PC-3 (cell line): ENCODE data around the gene NOP14. TPM values are rescaled to one million over a fixed set of nuclear protein-coding genes. Genes with fewer than 3 reads are reported as not detected.

Source experiments
- ATAC-seq: fragments of 200-7000 bp; cut with Tn5 transposase; 2 replicates; pipeline ENCODE4 v1.9.1; 2020; ENCODE audit warnings: mild to moderate bottlenecking, moderate library complexity
- BruUV-seq: library from RNA; stranded (reverse); fragments of 400-500 nt; replicated peaks from 2 replicates; lab custom pipeline; 2021; lab: Mats Ljungman, UMichigan
- CTCF ChIA-PET: fragments of 300-600 bp; sonication (Branson Sonifier 250); formaldehyde crosslinking; loops from one replicate; lab custom pipeline; 2022; ENCODE audit warnings: antibody characterized with exemption; lab: Charles Lee
- POLR2A ChIA-PET: fragments of 300-600 bp; sonication (Branson Sonifier 250); formaldehyde crosslinking; loops from one replicate; lab custom pipeline; 2022; ENCODE audit warnings: antibody characterized with exemption; ENCODE audit not compliant: unreplicated experiment; lab: Charles Lee
- DNase-seq: peaks from one replicate; pipeline ENCODE4 v3.0.0-alpha.2; 2015
- H2AFZ ChIP-seq: fragments of 300-600 bp; sonication (generic); 2 replicates; pipeline ENCODE4 v1.6.0; 2016; ENCODE audit warnings: antibody characterized with exemption, low read length
- H3F3A ChIP-seq: fragments of 300-600 bp; sonication (generic); one replicate; pipeline ENCODE4 v1.6.0; 2017; ENCODE audit warnings: antibody characterized with exemption, low read length, control low read depth, mild to moderate bottlenecking; ENCODE audit not compliant: unreplicated experiment
- H3K27ac ChIP-seq: fragments of 300-600 bp; sonication (generic); 2 replicates; pipeline ENCODE4 v1.5.1; 2016; ENCODE audit warnings: mild to moderate bottlenecking, low read length
- H3K27me3 ChIP-seq: fragments of 300-600 bp; sonication (generic); 2 replicates; pipeline ENCODE4 v1.6.1; 2016; ENCODE audit warnings: low read length, mixed read lengths
- H3K36me3 ChIP-seq: fragments of 300-600 bp; sonication (generic); 2 replicates; pipeline ENCODE4 v1.6.1; 2016; ENCODE audit warnings: low read depth, mixed run types, low read length, mixed read lengths
- H3K4me1 ChIP-seq: fragments of 300-600 bp; sonication (generic); 2 replicates; pipeline ENCODE4 v1.5.1; 2016; ENCODE audit warnings: low read length; ENCODE audit not compliant: insufficient read depth
- H3K4me2 ChIP-seq: fragments of 300-600 bp; sonication (generic); 2 replicates; pipeline ENCODE4 v1.6.0; 2016; ENCODE audit warnings: low read length
- H3K4me3 ChIP-seq: fragments of 300-600 bp; sonication (generic); 2 replicates; pipeline ENCODE4 v1.5.1; 2016; ENCODE audit warnings: mild to moderate bottlenecking, low read length, mixed read lengths
- H3K79me2 ChIP-seq: fragments of 300-600 bp; sonication (generic); 2 replicates; pipeline ENCODE4 v1.6.1; 2017; ENCODE audit warnings: low read length, mixed read lengths
- H3K9ac ChIP-seq: fragments of 300-600 bp; sonication (generic); 2 replicates; pipeline ENCODE4 v1.6.0; 2016; ENCODE audit warnings: mild to moderate bottlenecking, low read length
- H3K9me2 ChIP-seq: fragments of 300-600 bp; sonication (generic); replicated peaks from 2 replicates; pipeline ENCODE4 v1.6.1; 2016; ENCODE audit warnings: mixed run types, low read length, mixed read lengths
- H3K9me3 ChIP-seq: fragments of 300-600 bp; sonication (generic); 2 replicates; pipeline ENCODE4 v1.6.1; 2016; ENCODE audit warnings: low read length, mixed read lengths
- H4K20me1 ChIP-seq: fragments of 300-600 bp; sonication (generic); 2 replicates; pipeline ENCODE4 v1.6.1; 2016; ENCODE audit warnings: low read length, mixed read lengths
- EZH2 ChIP-seq: fragments of 300-600 bp; sonication (generic); IDR thresholded peaks from one replicate; pipeline ENCODE4 v1.6.1; 2017; ENCODE audit warnings: antibody characterized with exemption, mild to moderate bottlenecking, low read length; ENCODE audit not compliant: unreplicated experiment
- EZH2phosphoT487 ChIP-seq: fragments of 300-600 bp; sonication (generic); IDR thresholded peaks from 2 replicates; pipeline ENCODE4 v1.6.1; 2018; ENCODE audit warnings: mild to moderate bottlenecking, antibody characterized with exemption, low read length, borderline replicate concordance
- intact Hi-C: fragments of 100-400 bp; cut with micrococcal nuclease; formaldehyde crosslinking; loops from 2 replicates; pipeline ENCODE4 v1.9.0; 2023
- total RNA-seq: library from RNA; depleted of rRNA; stranded (reverse); fragments of >200 nt; gene quantifications from 2 replicates; pipeline ENCODE4 v1.2.3, GENCODE V29; 2014
- TF ChIP-seq, protein P1 (sequence below): fragments of 300-600 bp; sonication (generic); conservative IDR thresholded peaks from 2 replicates; pipeline ENCODE4 v1.5.1; 2017; ENCODE audit warnings: antibody characterized with exemption, low read depth, mild to moderate bottlenecking, low read length

Gene NOP14
- total RNA-seq, 1 experiment from 2014 or later, result 26.0 TPM

- Histone ChIP-seq H3K27me3 (no peaks in the 10 kb centered on the region), H3K4me1 (peaks cover 23% of the 10 kb centered on the region), H4K20me1 (no peaks in the 10 kb centered on the region; the same call in 1 of the 2 replicates), H3K4me2 (no peak overlapping the region), H3K4me3 (no peak overlapping the region), H3K79me2 (peaks cover 23% of the 10 kb centered on the region), H3K36me3 (no peaks in the 10 kb centered on the region; the same call in 1 of the 2 replicates), H3K9me3 (no peaks in the 10 kb centered on the region), H3K27ac (no peak overlapping the region), H3K9me2 (no peaks in the 10 kb centered on the region), H2AFZ (no peak overlapping the region), H3K9ac (no peak overlapping the region), H3F3A (peaks cover 5% of the 10 kb centered on the region)
- TF ChIP-seq, protein P1, sequence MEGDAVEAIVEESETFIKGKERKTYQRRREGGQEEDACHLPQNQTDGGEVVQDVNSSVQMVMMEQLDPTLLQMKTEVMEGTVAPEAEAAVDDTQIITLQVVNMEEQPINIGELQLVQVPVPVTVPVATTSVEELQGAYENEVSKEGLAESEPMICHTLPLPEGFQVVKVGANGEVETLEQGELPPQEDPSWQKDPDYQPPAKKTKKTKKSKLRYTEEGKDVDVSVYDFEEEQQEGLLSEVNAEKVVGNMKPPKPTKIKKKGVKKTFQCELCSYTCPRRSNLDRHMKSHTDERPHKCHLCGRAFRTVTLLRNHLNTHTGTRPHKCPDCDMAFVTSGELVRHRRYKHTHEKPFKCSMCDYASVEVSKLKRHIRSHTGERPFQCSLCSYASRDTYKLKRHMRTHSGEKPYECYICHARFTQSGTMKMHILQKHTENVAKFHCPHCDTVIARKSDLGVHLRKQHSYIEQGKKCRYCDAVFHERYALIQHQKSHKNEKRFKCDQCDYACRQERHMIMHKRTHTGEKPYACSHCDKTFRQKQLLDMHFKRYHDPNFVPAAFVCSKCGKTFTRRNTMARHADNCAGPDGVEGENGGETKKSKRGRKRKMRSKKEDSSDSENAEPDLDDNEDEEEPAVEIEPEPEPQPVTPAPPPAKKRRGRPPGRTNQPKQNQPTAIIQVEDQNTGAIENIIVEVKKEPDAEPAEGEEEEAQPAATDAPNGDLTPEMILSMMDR, result no peak
- TF ChIP-seq EZH2 (no peak), EZH2phosphoT487 (no peak)
- intact Hi-C loops, result loop anchor here (2.0 kb wide), 1 partner anchor 167 kb away; no protein-coding TSS in a partner anchor
- ATAC-seq (no peak), DNase-seq (no peak)
- ChIA-PET POLR2A (no interaction called here), CTCF (no interaction called here)
- no TSS peak for BruUV-seq
Observed at GRCh38 chr4:2931512-2932301, 31.5 kb downstream of the NOP14 start.

- no peaks in the 10 kb centered on the region for H3F3A ChIP-seq
- ChIA-PET POLR2A (no interaction called here), CTCF (no interaction called here)
- ATAC-seq (no peak), DNase-seq (no peak)
- no peak overlapping the region for H3K27ac ChIP-seq
- H3K4me2 ChIP-seq, result no peak overlapping the region
- H3K9ac ChIP-seq, result no peak overlapping the region
- no peaks in the 10 kb centered on the region for H4K20me1 ChIP-seq
- no peaks in the 10 kb centered on the region; the same call in 1 of the 2 replicates for H3K36me3 ChIP-seq
- H3K27me3 ChIP-seq, result no peaks in the 10 kb centered on the region
- no peak overlapping the region for H2AFZ ChIP-seq
- no peaks in the 10 kb centered on the region for H3K9me3 ChIP-seq
- H3K4me1 ChIP-seq, result peaks cover 16% of the 10 kb centered on the region
- H3K4me3 ChIP-seq, result no peak overlapping the region
- intact Hi-C loops, result no loop called here
- no peaks in the 10 kb centered on the region for H3K9me2 ChIP-seq
- H3K79me2 ChIP-seq, result peaks cover 23% of the 10 kb centered on the region
- no TSS peak for BruUV-seq
- TF ChIP-seq EZH2, result no peak
- no peak for TF ChIP-seq EZH2phosphoT487
- TF ChIP-seq, protein P1, result peak; percentile 25; the same call in 1 of the 2 replicates
Observed at GRCh38 chr4:2930758-2931511, 32.3 kb downstream of the NOP14 start.
